Midbrain (tissue), 1 donor: ENCODE data around the gene GRID1.

Source experiments
- DNase-seq: peaks from one replicate; lab custom pipeline; 2025; lab: John Stamatoyannopoulos, UW

GRID1 gene

GRCh38 chr10:86366033-86366901 is at the start of gene GRID1:
TSS of gene GRID1 (minus strand) at chr10:86366795.
- DNase-seq = peak; percentile 81

- no peak for DNase-seq
Measured at GRCh38 chr10:86415583-86415982, 49.0 kb upstream of the GRID1 start.

GRCh38 chr10:86415116-86415515 is 48.5 kb upstream of the GRID1 start:
- DNase-seq = no peak

- DNase-seq = no peak
Measured at GRCh38 chr10:86413046-86413728, 46.6 kb upstream of the GRID1 start.

GRCh38 chr10:86411852-86412560 is 45.4 kb upstream of the GRID1 start:
- no peak for DNase-seq

GRCh38 chr10:86411281-86411841 is 44.8 kb upstream of the GRID1 start:
- DNase-seq = peak; percentile 34

GRCh38 chr10:86410542-86411124 is 44.0 kb upstream of the GRID1 start:
- DNase-seq = no peak

GRCh38 chr10:86409183-86409582 is 42.6 kb upstream of the GRID1 start:
- DNase-seq = no peak

- no peak for DNase-seq
Measured at GRCh38 chr10:86403183-86403797, 36.7 kb upstream of the GRID1 start.

GRCh38 chr10:86402283-86402941 is 35.8 kb upstream of the GRID1 start:
- DNase-seq = no peak

- no peak for DNase-seq
Measured at GRCh38 chr10:86401588-86402282, 35.1 kb upstream of the GRID1 start.

- no peak for DNase-seq
Measured at GRCh38 chr10:86400705-86401587, 34.4 kb upstream of the GRID1 start.

- peak; percentile 93 for DNase-seq
Measured at GRCh38 chr10:86399879-86400704, 33.5 kb upstream of the GRID1 start.

- DNase-seq = no peak
Measured at GRCh38 chr10:86399514-86399878, 32.9 kb upstream of the GRID1 start.

GRCh38 chr10:86397120-86397519 is 30.5 kb upstream of the GRID1 start:
- DNase-seq = no peak

- DNase-seq = no peak
Measured at GRCh38 chr10:86393862-86394455, 27.4 kb upstream of the GRID1 start.

- no peak for DNase-seq
Measured at GRCh38 chr10:86393362-86393761, 26.8 kb upstream of the GRID1 start.

GRCh38 chr10:86392723-86393094 is 26.1 kb upstream of the GRID1 start:
- DNase-seq = no peak
